OCI-LY1 (cell line): ENCODE data around the gene USH2A.
A peak's percentile ranks its signal among the peaks of the same experiment; 100 is the strongest.

Experiments used
- H2AFZ ChIP-seq: fragments of 200-600 bp; sonication (generic), shearing (Covaris generic); 2 replicates; pipeline ENCODE4 v1.6.0; 2014; ENCODE audit warnings: antibody characterized with exemption, mild to moderate bottlenecking, low read length
- H3F3A ChIP-seq: fragments of 200-600 bp; sonication (generic), shearing (Covaris generic); 2 replicates; pipeline ENCODE4 v1.6.0; 2014; ENCODE audit warnings: mild to moderate bottlenecking, antibody characterized with exemption, low read length, moderate library complexity; ENCODE audit not compliant: insufficient read depth
- H3K27ac ChIP-seq: fragments of 200-600 bp; sonication (generic); 2 replicates; pipeline ENCODE4 v1.5.1; 2014; ENCODE audit warnings: low read length, mixed run types, mild to moderate bottlenecking, low read depth; ENCODE audit not compliant: poor library complexity, severe bottlenecking
- H3K27me3 ChIP-seq: fragments of 200-600 bp; sonication (generic); 2 replicates; pipeline ENCODE4 v1.6.0; 2014; ENCODE audit warnings: antibody characterized with exemption, mild to moderate bottlenecking, low read length, moderate library complexity; ENCODE audit not compliant: insufficient read depth
- H3K36me3 ChIP-seq: fragments of 200-600 bp; sonication (generic); 2 replicates; pipeline ENCODE4 v1.6.1; 2014; ENCODE audit warnings: mild to moderate bottlenecking, antibody characterized with exemption, low read length, moderate library complexity, mixed read lengths; ENCODE audit not compliant: insufficient read depth
- H3K4me1 ChIP-seq: fragments of 200-600 bp; sonication (generic); 2 replicates; pipeline ENCODE4 v1.5.1; 2014; ENCODE audit warnings: mild to moderate bottlenecking, low read length, moderate library complexity; ENCODE audit not compliant: insufficient read depth, severe bottlenecking
- H3K4me2 ChIP-seq: fragments of 200-600 bp; sonication (generic), shearing (Covaris generic); 2 replicates; pipeline ENCODE4 v1.6.1; 2014; ENCODE audit warnings: low read length
- H3K4me3 ChIP-seq: fragments of 200-600 bp; sonication (generic); 2 replicates; pipeline ENCODE4 v1.5.1; 2014; ENCODE audit warnings: low read length, low read depth, mild to moderate bottlenecking, mixed read lengths; ENCODE audit not compliant: poor library complexity, severe bottlenecking
- H3K79me2 ChIP-seq: fragments of 200-600 bp; shearing (Covaris generic); 2 replicates; pipeline ENCODE4 v1.6.1; 2016; ENCODE audit warnings: mixed run types, low read length, mixed read lengths; ENCODE audit not compliant: insufficient read depth
- H3K9ac ChIP-seq: fragments of 200-600 bp; sonication (generic), shearing (Covaris generic); 2 replicates; pipeline ENCODE4 v1.6.1; 2014; ENCODE audit warnings: mild to moderate bottlenecking, low read length, mixed read lengths
- H3K9me2 ChIP-seq: fragments of 200-600 bp; sonication (generic), shearing (Covaris generic); 2 replicates; pipeline ENCODE4 v1.6.1; 2014; ENCODE audit warnings: low read depth, mild to moderate bottlenecking, low read length, mixed read lengths
- H3K9me3 ChIP-seq: fragments of 200-600 bp; shearing (Covaris generic); 2 replicates; pipeline ENCODE4 v1.6.1; 2014; ENCODE audit warnings: low read length, mixed read lengths
- H4K20me1 ChIP-seq: fragments of 200-600 bp; sonication (generic), shearing (Covaris generic); 2 replicates; pipeline ENCODE4 v1.6.0; 2016; ENCODE audit warnings: mild to moderate bottlenecking, low read length; ENCODE audit not compliant: insufficient read depth
- CTCF ChIP-seq: fragments of 200-600 bp; sonication (generic), shearing (Covaris generic); IDR thresholded peaks from 2 replicates; pipeline ENCODE4 v1.5.1; 2017; ENCODE audit warnings: mild to moderate bottlenecking, antibody characterized with exemption, low read length, moderate library complexity, mixed read lengths
- EZH2 ChIP-seq: fragments of 200-600 bp; sonication (generic), shearing (Covaris generic); IDR thresholded peaks from 2 replicates; pipeline ENCODE4 v1.8.0; 2017; ENCODE audit warnings: borderline replicate concordance, mixed run types, mild to moderate bottlenecking, antibody characterized with exemption, low read length, moderate library complexity, mixed read lengths

USH2A gene

GRCh38 chr1:216314379-216315095 lies 108.7 kb downstream of the USH2A start:
- Histone ChIP-seq H3K9ac (no peak overlapping the region), H3F3A (no peaks in the 10 kb centered on the region), H3K4me3 (no peak overlapping the region), H3K9me3 (no peaks in the 10 kb centered on the region), H3K4me2 (no peak overlapping the region), H3K79me2 (no peaks in the 10 kb centered on the region), H3K36me3 (no peaks in the 10 kb centered on the region), H3K27me3 (no peaks in the 10 kb centered on the region), H3K9me2 (no peaks in the 10 kb centered on the region), H2AFZ (no peak overlapping the region), H3K27ac (no peak overlapping the region), H4K20me1 (no peaks in the 10 kb centered on the region), H3K4me1 (no peaks in the 10 kb centered on the region)
- TF ChIP-seq CTCF, result no peak
- TF ChIP-seq EZH2, result no peak

GRCh38 chr1:216310776-216311175 lies 112.5 kb downstream of the USH2A start:
- no peaks in the 10 kb centered on the region for H3K9me2 ChIP-seq
- no peak overlapping the region for H2AFZ ChIP-seq
- no peaks in the 10 kb centered on the region for H3F3A ChIP-seq
- no peak overlapping the region for H3K9ac ChIP-seq
- no peaks in the 10 kb centered on the region for H3K36me3 ChIP-seq
- peak; percentile 57 for TF ChIP-seq CTCF
- TF ChIP-seq EZH2, result no peak
- no peaks in the 10 kb centered on the region for H3K27me3 ChIP-seq
- no peak overlapping the region for H3K4me3 ChIP-seq
- no peaks in the 10 kb centered on the region for H4K20me1 ChIP-seq
- no peak overlapping the region for H3K27ac ChIP-seq
- H3K9me3 ChIP-seq, result no peaks in the 10 kb centered on the region
- no peaks in the 10 kb centered on the region for H3K79me2 ChIP-seq
- no peak overlapping the region for H3K4me2 ChIP-seq
- no peaks in the 10 kb centered on the region for H3K4me1 ChIP-seq

GRCh38 chr1:216306830-216307229 lies 116.4 kb downstream of the USH2A start:
- Histone ChIP-seq H3K9me2 (no peaks in the 10 kb centered on the region), H3K4me3 (no peak overlapping the region), H3K27ac (no peak overlapping the region), H3K27me3 (no peaks in the 10 kb centered on the region), H3F3A (no peaks in the 10 kb centered on the region), H3K79me2 (no peaks in the 10 kb centered on the region), H3K9ac (no peak overlapping the region), H3K36me3 (no peaks in the 10 kb centered on the region), H4K20me1 (no peaks in the 10 kb centered on the region), H3K9me3 (no peaks in the 10 kb centered on the region), H3K4me1 (no peaks in the 10 kb centered on the region), H3K4me2 (no peak overlapping the region), H2AFZ (no peak overlapping the region)
- peak; percentile 17; the same call in 1 of the 2 replicates for TF ChIP-seq CTCF
- no peak for TF ChIP-seq EZH2
